Measurements from ENCODE around the gene C1orf50.

The C1orf50 gene

GRCh38 chr1:42761567-42761966 is 5.5 kb upstream of the C1orf50 start:
- DNase-seq = no peak

- DNase-seq = no peak
Observed at GRCh38 chr1:42762269-42762668, 4.8 kb upstream of the C1orf50 start.

DNA sequence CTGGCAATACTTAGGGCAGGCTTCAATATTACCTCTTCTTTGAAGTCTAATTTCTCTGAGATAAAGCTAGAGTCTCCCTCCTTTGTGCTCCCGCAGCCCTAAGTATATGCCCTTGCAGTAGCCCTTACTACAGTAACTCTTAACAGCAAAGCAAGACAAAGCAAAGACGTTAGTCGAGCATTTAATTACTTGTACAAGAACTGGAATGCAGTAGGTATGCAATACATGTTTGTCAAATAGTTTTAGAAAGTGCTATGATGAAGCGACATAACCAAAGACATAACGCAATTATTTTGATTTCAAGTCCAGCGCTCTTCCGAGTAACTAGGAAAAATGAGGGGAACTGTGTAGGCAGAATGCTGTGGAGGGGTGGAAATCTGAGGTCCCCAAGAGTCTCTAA is 1.8 kb upstream of the C1orf50 start:
- peak in 1 of 3 experiments; percentile 29 for DNase-seq

GRCh38 chr1:42765832-42766740 is 963 bp upstream of the C1orf50 start:
- peak; percentile 36 to 76 (median 73) for DNase-seq

- DNase-seq = peak in 1 of 3 experiments; percentile 48
Observed at GRCh38 chr1:42767510-42768000, 506 bp downstream of the C1orf50 start.

- DNase-seq = no peak
Observed at GRCh38 chr1:42768172-42768571, 1.1 kb downstream of the C1orf50 start.

DNA sequence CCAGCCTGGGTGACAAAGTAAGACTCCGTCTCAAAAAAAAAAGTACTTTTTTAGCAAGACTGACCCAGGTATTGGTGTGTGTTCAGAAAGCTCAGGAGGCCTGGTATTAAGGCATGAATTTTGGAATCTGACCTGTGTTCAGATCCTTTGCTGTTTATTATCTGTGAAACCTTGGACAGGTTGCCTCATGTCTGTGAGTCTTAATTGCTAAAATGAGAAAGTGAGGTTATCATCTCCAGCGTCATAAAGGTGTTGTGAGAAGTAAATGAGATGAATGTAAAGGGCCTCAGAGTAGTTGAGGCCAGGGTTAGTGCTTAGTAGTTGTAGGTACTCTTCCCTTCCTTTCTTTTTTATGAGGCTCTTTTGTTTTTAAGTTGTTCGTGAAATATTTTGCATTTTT is 2.8 kb downstream of the C1orf50 start:
- DNase-seq = no peak

- DNase-seq = no peak
Observed at GRCh38 chr1:42773420-42773819, 6.4 kb downstream of the C1orf50 start.

DNA sequence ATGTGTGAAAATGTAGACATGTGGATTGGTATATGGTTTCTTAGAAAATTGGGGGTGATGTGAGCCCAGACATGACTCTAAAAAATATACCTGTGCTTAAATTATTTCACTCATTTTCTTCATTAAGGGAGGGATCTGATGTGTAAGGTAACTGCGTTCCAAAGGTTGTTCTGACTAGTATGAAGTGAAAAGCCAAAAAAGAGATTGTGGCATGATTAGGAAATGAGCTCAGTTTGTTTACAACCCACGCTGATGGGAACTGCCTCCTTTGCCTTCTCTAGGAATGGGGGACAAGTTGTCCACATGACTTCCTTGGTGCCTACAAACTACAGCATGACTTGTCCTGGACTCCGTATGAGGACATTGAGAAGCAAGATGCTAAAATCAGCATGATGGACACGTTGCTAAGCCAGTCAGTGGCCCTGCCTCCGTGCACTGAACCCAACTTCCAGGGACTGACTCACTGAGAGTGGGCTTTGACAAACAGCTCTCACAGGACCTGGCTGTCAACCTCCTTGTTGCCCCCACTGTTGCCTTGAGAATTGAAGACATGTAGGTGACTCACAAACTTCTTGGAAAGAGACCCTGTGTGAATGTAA is 8.0 kb downstream of the C1orf50 start:
- DNase-seq = no peak

GRCh38 chr1:42776502-42776901 is 9.5 kb downstream of the C1orf50 start:
- DNase-seq = no peak

GRCh38 chr1:42777852-42778251 is 10.8 kb downstream of the C1orf50 start:
- DNase-seq = peak in 2 of 3 experiments; percentile 4 to 54

DNA sequence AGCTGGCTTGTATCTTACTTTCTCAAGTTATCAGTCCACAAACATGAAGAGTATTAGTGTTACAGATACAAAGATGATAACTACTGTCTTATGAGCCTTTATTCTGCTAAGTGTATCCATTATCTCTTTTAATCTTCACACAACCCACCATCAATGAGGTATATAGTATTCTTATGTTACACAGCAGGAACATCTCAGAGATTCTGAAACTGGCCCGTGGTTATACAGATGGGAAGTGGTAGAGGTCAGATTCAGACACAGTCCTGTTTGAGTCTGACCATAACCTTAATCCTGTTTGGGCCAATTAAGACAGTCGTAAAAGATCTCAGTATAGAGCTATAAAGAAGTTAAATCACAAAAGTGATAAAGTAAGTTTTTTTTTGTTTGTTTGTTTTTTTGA is 12.7 kb downstream of the C1orf50 start:
- no peak for DNase-seq

GRCh38 chr1:42780176-42780575 is 13.1 kb downstream of the C1orf50 start:
- DNase-seq = no peak

GRCh38 chr1:42783092-42783491 is 16.0 kb downstream of the C1orf50 start:
- DNase-seq = no peak

GRCh38 chr1:42784547-42784945 is 17.5 kb downstream of the C1orf50 start:
- no peak for DNase-seq

DNA sequence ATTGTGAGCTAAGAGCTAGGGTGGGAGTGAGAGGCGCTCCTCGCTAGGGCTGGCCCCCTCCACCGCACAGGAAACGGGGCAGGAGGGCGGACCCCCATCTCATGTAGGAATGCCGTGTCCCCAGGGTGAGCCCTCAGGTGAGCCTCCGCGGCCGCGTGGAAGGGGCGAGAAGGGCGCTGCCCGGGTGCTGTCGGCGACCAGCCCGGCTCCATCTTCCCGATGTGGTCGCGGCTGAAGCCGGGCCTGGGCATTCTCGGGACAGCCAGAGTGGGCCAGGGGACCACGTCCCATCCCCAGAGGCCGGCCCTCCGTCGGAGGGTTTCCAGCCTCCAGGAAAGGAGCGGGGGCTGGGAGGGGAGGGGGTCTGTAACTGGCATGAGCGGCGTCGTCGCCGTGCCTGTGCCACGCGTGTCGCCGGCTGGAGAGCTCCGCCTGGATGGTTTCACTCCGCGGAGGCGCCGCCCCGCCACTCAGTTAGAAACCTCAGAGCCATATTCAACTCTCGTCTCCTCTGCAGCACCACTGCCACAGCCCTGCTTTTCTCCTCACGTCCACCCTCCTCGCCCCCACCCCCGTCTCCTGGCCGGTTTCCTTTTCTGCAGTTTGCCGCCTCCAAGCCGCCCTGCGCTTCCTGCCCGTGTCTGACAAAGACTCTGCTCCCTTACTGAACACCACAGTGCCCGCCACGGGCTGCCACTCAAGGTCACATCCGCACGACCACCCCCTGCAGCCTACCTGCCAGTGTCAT is 18.1 kb downstream of the C1orf50 start, which contains the start of gene TMEM269:
TMEM269 (plus strand) TSS at position 46 of the 748 bp plus-strand sequence. CDS start 4,903 bp downstream, outside the sequence.
- DNase-seq = no peak

DNA sequence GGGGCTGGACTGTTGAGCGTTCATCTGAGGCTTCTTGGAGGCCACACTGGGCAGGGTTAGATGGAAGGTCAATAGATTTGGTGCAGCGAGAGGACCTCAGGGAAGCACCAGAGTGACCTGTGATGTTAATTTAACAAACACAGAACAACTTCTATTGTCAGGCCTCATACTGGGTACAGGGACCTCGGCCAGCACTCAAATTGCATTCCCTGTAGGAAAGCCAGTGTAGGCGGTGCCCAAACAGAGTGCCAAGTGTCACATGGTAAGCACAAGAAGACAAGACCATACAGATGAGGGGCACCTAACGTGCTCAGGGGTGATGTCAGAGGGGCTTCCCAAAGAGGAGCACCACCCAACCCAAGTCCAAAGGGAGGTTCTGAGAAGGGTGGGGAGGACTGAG is 19.0 kb downstream of the C1orf50 start:
- no peak for DNase-seq

GRCh38 chr1:42788021-42788420 is 21.0 kb downstream of the C1orf50 start:
- DNase-seq = no peak

DNA sequence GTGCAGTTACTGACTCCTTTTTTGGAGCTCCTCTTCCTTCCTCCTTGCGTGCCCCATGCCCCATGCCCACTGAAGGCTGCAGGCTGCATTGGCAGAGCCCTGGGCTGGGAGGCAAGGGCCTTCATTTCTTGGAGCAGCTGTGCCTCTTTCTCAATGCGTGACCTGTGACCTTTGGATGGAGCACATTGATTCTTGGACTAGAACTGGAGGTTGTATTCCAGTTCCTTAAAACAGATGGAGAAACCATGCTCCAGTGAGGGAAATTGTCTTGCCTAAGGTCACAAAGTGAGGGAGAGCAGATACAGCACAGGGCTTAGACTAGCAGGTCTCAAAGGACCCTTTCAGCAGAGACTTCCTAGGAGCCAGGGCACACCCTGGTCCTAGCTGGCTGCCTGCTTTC is 26.8 kb downstream of the C1orf50 start:
- DNase-seq = no peak

DNA sequence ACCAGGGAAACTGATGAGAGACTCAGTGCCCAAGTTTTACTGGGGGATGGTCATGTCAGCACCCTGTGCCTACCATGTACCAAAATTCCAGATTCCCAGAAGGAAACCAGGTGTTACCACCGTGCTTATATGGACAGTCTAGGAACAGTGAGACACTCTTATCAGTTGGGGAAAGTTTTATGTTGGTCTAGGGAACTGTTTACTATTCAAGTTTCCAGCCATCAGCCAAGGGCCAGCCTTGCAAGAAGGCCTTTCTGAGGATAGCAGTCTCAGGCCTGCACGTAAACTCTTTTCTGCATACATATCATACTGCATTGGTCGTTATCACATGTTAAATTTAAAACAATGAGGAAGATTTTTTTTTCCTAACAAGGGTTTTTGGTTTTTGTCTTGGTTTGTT is 30.4 kb downstream of the C1orf50 start:
- no peak for DNase-seq

DNA sequence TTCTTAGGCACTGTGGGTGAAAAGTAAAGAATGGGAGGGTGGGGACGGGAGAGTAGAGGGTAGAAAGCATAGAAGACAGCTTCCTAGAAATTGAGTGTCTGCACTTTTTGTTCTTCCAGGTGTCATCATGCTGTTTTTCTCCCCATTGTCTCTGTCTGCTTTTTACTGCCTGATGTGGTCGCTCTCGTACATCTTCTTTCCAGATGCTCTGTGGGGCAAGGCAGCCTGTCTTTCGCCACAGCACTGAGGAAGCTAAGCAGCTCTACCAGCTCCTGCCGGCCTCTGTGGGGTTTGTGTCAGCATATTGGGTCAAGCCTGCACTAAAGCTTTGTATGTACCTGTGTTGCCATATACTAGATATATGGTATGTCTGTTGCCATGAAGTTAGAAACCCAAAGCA is 30.9 kb downstream of the C1orf50 start:
- no peak for DNase-seq

DNA sequence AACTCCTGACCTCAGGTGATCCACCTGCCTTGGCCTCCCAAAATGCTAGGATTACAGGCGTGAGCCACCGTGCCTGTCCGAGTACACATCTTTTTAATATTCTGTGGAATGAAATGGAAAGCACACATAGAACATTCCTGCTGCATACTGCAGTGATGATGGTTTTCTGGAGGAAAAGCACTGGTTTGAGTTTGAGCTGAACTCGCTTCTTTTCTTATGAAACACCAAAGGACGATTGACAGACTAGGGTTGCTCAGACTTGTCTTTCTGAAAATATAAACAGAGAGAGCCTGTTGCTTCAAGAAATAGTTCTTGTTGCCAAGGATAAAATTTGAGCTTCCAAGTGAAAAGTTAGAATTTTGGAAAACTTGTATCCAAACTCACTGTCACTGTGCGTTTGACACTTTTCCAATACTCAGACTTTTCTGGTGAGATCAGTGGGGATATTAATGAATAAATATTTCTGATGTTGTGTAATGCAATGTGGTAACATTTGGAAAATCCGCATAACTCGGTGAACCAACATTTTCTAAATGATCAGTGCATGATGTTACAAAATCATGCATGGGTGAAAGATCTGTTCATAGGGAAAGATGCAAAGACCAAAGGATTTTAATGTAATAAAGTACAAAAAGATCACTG is 34.9 kb downstream of the C1orf50 start:
- no peak for DNase-seq

DNA sequence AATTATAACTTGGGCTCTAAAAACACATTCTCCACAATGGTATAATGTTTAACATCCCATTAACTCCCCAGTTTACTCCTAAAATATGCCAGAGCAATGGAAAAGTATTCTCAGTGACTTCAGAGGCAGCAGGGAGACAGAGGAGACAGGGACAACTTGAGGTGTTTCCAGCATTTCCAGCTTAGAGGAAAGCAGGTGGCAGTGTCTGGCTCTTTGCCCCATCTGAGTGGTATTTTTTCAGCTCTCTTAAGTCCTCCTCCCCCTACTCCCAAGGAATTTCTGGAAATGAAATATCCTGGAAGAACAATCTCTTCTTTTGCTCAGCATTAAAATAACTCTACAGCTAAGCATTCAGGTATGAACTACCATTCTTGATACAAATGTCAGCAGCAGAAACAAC is 39.1 kb downstream of the C1orf50 start:
- DNase-seq = peak in 1 of 3 experiments; percentile 4

All from NCI-H1417 (cell line).